HG02642 (cell line): ENCODE results near the gene DNAH9.

Source experiments
- ATAC-seq: cut with Tn5 transposase; IDR thresholded peaks from one replicate; pipeline ENCODE4 v1.9.1; 2021; ENCODE audit warnings: mild to moderate bottlenecking; ENCODE audit not compliant: unreplicated experiment, poor library complexity

The DNAH9 gene

DNA sequence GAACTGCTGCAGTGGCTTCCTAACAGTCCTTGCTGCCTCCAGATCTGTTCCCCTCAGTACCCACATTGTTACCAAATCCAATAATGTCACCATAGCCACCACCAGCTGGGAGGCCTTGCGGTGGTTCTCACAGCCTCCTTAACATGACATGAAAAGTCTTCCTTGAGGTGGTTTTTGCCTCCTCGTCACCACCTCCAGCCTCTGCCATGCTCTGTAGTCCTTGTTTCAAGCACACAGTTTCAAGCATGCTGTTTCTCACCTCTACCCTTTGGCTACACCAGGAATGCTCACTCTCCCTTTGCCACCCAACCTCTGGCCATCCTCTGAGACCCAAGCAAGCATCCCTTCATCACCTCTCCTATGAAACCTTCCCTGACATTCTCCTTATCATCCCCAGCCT, 47.2 kb downstream of the DNAH9 start:
- ATAC-seq: no peak

DNA sequence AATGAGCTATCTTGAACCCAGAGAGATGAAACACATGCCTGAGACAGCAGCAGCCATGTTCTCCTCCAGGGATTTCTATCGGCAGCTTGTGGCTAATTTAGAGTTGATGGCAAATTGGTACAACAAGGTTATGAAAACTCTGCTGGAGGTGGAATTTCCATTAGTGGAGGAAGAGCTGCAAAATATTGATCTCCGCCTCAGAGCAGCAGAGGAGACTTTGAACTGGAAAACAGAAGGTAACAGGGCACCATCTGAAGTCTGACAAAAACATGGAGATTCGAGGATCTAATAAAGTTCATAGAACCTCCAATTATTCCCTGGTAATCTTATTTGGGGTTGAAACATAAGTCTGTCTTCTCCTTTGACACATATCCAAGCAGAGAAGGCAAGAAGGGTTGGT, 52.8 kb downstream of the DNAH9 start:
- ATAC-seq: no peak

DNA sequence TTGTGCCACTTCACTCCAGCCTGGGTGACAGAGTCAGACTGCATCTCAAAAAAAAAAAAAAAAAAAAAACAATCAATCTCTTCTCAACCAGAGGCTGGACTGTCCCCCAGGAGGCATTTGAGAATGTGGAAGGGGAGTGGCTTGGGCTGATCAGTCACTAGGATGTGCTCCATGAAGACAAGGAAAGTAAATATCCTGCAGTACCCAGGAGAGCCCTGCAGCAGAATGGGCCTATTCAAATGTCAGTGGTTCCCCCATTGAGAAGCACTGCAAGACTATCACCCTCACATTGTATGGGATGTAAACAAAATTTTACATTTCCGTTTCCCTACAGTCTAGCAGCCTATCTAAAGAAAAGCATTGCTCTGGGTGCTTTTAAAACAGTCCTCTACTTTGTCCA, 70.3 kb downstream of the DNAH9 start:
- ATAC-seq: no peak

GRCh38 chr17:11671126-11671525, 72.9 kb downstream of the DNAH9 start:
- ATAC-seq: no peak

DNA sequence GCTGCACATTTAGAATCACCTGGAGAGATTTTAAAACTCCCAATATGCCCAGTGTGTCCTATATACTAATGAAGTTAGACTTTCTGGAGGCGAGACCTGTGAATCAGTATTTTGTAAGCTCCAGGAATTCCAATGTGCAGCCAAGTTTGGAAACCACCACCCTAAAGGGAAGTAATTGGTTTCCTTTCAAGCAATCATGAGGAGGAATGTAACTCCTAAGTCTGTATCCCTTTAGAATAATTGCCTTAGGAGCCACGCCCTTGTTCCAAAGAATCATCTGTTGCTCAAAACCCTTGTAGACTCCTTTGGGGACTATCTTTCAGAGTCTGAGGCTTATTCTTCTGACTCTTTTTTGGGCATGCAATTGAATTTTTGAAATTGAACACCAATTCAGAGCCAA, 84.4 kb downstream of the DNAH9 start:
- no peak for ATAC-seq

DNA sequence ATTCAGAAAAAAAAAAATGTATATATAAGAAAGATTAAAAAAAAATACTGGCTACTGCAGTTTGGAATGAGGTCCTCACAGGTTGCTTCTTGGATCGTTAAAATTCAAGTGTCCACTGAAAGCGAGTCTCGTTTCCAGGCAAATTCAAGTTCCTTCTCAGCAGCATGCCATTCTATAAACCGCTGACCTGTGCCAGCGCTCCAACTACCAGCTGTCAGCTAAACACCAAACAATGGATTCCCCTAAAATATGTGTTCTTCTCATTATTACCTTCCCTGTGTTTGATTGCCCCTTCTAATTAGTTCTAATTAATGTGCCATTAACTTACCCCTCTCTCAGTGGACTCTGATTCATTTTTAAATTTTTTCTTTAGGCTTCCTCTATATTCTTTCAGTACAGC, 92.4 kb downstream of the DNAH9 start:
- no peak for ATAC-seq

- ATAC-seq: no peak
Observed at GRCh38 chr17:11692688-11693087, 94.4 kb downstream of the DNAH9 start.

- no peak for ATAC-seq
Observed at GRCh38 chr17:11693284-11693683, 95.0 kb downstream of the DNAH9 start.

- no peak for ATAC-seq
Observed at GRCh38 chr17:11700668-11701067, 102.4 kb downstream of the DNAH9 start.

GRCh38 chr17:11701911-11702310, 103.6 kb downstream of the DNAH9 start:
- no peak for ATAC-seq

DNA sequence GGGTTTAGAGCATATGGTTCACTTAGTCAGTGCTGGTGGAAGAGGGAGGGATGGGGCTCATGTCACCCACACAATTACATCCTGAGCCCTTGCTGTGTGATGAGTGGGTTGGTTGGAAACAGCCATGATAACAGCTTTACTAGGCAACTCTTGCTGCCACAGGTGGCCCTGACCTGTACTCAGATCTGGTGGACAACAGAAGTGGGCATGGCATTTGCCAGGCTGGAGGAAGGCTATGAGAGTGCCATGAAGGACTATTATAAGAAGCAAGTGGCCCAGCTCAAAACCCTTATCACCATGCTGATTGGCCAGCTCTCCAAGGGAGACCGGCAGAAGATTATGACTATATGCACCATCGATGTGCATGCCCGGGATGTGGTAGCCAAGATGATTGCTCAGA, 105.8 kb downstream of the DNAH9 start:
- no peak for ATAC-seq

DNA sequence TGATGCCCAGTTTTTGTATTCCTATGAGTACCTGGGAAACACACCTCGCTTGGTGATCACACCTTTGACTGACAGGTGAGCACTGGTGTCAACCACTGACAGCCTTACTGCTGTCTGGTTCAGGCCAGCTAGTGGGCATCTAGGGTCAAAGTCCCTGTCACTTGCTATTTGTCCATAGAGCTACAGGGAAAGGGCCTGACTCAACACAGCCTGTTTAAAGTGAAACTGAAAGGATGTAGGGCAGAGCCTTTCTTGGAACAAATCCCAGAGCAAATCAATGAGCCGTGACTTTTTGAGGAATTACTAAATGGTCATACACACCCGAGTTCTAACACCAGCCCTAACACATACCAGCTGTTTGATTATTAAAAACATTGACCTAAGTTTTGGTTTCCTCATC, 106.8 kb downstream of the DNAH9 start:
- ATAC-seq: no peak

- no peak for ATAC-seq
Observed at GRCh38 chr17:11707586-11707985, 109.3 kb downstream of the DNAH9 start.

DNA sequence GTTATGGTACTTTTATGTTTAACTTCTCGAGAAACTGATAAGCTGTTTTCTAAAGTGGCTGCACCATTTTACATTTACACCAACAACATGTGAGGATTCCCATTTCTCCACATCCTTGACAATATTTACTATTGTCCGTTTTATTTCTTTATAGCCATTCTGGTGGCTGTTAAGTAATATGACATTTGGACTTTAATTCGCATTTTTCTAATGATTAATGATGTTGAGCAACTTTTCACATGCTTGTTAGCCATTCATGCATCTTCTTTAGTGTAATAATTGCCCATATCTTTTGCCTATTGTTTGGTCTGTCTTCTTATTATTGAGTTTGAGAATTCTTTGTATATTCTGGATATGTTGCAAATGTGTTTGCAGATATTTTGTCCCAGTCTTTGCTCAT, 114.2 kb downstream of the DNAH9 start:
- ATAC-seq: no peak

DNA sequence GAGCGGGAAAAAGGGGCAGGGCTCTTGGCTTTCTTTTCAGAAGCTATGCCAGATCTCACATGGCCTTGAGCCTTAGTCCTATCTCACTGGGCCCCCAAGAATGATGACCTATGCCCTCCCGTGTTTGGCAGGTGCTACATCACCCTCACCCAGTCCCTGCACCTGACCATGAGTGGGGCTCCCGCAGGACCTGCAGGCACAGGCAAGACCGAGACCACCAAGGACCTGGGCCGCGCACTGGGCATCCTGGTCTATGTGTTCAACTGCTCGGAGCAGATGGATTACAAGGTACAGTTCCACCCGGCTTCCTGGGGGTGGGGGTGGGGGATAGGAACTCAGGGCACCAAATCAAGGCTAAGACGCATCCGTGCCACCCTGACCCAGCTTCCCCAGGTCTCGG, 120.9 kb downstream of the DNAH9 start:
- no peak for ATAC-seq

DNA sequence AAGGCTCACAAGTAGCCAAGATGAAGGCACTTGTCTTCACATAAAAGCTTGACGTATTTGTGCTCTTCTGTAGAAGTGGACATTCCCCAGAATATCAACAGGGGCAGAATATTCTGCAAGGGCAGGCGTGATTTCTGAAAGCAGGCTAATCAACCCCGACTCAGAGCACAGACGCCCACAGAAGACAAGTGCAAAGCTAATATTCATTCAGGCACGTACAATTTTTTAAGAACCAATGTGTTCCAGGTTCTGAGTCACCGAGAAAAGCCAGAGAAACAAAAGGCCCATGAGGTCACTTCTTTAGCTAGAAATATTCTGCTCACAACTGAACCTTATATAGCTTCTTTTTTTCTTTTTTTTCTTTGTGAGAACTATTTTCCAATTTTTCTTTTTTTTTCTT, 121.6 kb downstream of the DNAH9 start:
- ATAC-seq: no peak

GRCh38 chr17:11720816-11721215, 122.5 kb downstream of the DNAH9 start:
- no peak for ATAC-seq

- ATAC-seq: no peak
Observed at GRCh38 chr17:11730747-11731146, 132.5 kb downstream of the DNAH9 start.

DNA sequence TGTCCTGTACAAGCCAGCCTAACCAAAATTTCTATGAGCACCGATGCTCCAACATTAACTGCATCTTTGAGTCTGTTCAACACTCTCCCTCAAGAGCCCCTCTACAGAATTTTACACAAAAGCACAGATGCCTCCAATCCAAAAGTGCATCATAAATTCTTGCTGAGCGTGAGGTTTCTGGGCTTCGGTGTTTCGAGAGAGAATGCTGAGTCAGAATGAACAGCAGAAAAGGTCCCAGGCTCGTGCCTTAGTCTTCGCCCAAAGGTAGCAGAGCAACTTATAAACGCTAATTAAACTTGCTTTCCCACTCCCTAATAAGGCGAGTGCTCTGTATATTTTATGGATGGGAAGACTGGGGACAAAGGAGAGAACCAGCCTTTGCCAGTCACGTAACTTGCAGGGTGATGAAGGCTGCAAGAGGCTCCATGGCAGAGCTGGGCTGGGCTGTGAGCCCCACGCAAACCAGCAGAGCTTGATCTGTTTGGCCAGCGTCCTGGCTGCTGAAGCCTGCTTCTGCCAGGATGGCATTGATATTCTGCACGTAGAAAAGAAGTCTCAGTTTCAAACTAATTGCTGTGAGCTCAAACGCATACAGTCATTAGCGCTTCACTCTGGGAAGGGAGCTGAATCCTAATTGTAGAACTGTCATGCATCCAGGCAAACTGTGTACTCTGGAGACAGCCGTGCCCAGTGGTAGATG, 138.5 kb downstream of the DNAH9 start:
- no peak for ATAC-seq

- no peak for ATAC-seq
Observed at GRCh38 chr17:11737313-11737679, 139.0 kb downstream of the DNAH9 start.

DNA sequence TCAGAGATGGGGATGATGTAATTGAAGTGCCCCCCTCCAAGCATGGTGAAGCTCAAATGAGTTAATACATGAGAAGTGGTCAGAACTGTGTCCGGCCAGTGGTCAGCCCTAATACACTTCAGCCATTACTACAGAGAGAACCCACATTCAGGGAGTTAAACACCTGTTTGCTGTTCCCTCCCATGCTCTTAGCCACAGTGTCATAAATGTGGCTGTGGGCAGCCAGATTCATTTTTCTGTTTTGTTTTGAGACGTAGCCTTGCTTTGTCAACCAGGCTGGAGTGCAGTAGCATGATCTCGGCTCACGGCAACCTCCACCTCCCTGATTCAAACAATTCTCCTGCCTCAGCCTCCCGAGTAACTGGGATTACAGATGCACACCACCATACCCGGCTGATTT, 139.9 kb downstream of the DNAH9 start:
- ATAC-seq: no peak

GRCh38 chr17:11739351-11739750, 141.1 kb downstream of the DNAH9 start:
- no peak for ATAC-seq

GRCh38 chr17:11739848-11740247, 141.6 kb downstream of the DNAH9 start:
- ATAC-seq: no peak
